OCI-LY1 (cell line): ENCODE data around the gene HJURP.
"Not testable (repeated sequence)": the region's sequence is repeated elsewhere in the genome, so short reads cannot be mapped to it uniquely, and the experiment has no call there.

Experiments
- H2AFZ ChIP-seq: fragments of 200-600 bp; sonication (generic), shearing (Covaris generic); 2 replicates; pipeline ENCODE4 v1.6.0; 2014; ENCODE audit warnings: antibody characterized with exemption, mild to moderate bottlenecking, low read length
- H3F3A ChIP-seq: fragments of 200-600 bp; sonication (generic), shearing (Covaris generic); 2 replicates; pipeline ENCODE4 v1.6.0; 2014; ENCODE audit warnings: mild to moderate bottlenecking, antibody characterized with exemption, low read length, moderate library complexity; ENCODE audit not compliant: insufficient read depth
- H3K27ac ChIP-seq: fragments of 200-600 bp; sonication (generic); 2 replicates; pipeline ENCODE4 v1.5.1; 2014; ENCODE audit warnings: low read length, mixed run types, mild to moderate bottlenecking, low read depth; ENCODE audit not compliant: poor library complexity, severe bottlenecking
- H3K27me3 ChIP-seq: fragments of 200-600 bp; sonication (generic); 2 replicates; pipeline ENCODE4 v1.6.0; 2014; ENCODE audit warnings: antibody characterized with exemption, mild to moderate bottlenecking, low read length, moderate library complexity; ENCODE audit not compliant: insufficient read depth
- H3K36me3 ChIP-seq: fragments of 200-600 bp; sonication (generic); 2 replicates; pipeline ENCODE4 v1.6.1; 2014; ENCODE audit warnings: mild to moderate bottlenecking, antibody characterized with exemption, low read length, moderate library complexity, mixed read lengths; ENCODE audit not compliant: insufficient read depth
- H3K4me1 ChIP-seq: fragments of 200-600 bp; sonication (generic); 2 replicates; pipeline ENCODE4 v1.5.1; 2014; ENCODE audit warnings: mild to moderate bottlenecking, low read length, moderate library complexity; ENCODE audit not compliant: insufficient read depth, severe bottlenecking
- H3K4me2 ChIP-seq: fragments of 200-600 bp; sonication (generic), shearing (Covaris generic); 2 replicates; pipeline ENCODE4 v1.6.1; 2014; ENCODE audit warnings: low read length
- H3K4me3 ChIP-seq: fragments of 200-600 bp; sonication (generic); 2 replicates; pipeline ENCODE4 v1.5.1; 2014; ENCODE audit warnings: low read length, low read depth, mild to moderate bottlenecking, mixed read lengths; ENCODE audit not compliant: poor library complexity, severe bottlenecking
- H3K79me2 ChIP-seq: fragments of 200-600 bp; shearing (Covaris generic); 2 replicates; pipeline ENCODE4 v1.6.1; 2016; ENCODE audit warnings: mixed run types, low read length, mixed read lengths; ENCODE audit not compliant: insufficient read depth
- H3K9ac ChIP-seq: fragments of 200-600 bp; sonication (generic), shearing (Covaris generic); 2 replicates; pipeline ENCODE4 v1.6.1; 2014; ENCODE audit warnings: mild to moderate bottlenecking, low read length, mixed read lengths
- H3K9me2 ChIP-seq: fragments of 200-600 bp; sonication (generic), shearing (Covaris generic); 2 replicates; pipeline ENCODE4 v1.6.1; 2014; ENCODE audit warnings: low read depth, mild to moderate bottlenecking, low read length, mixed read lengths
- H3K9me3 ChIP-seq: fragments of 200-600 bp; shearing (Covaris generic); 2 replicates; pipeline ENCODE4 v1.6.1; 2014; ENCODE audit warnings: low read length, mixed read lengths
- H4K20me1 ChIP-seq: fragments of 200-600 bp; sonication (generic), shearing (Covaris generic); 2 replicates; pipeline ENCODE4 v1.6.0; 2016; ENCODE audit warnings: mild to moderate bottlenecking, low read length; ENCODE audit not compliant: insufficient read depth
- CTCF ChIP-seq: fragments of 200-600 bp; sonication (generic), shearing (Covaris generic); IDR thresholded peaks from 2 replicates; pipeline ENCODE4 v1.5.1; 2017; ENCODE audit warnings: mild to moderate bottlenecking, antibody characterized with exemption, low read length, moderate library complexity, mixed read lengths
- EZH2 ChIP-seq: fragments of 200-600 bp; sonication (generic), shearing (Covaris generic); IDR thresholded peaks from 2 replicates; pipeline ENCODE4 v1.8.0; 2017; ENCODE audit warnings: borderline replicate concordance, mixed run types, mild to moderate bottlenecking, antibody characterized with exemption, low read length, moderate library complexity, mixed read lengths

The HJURP gene

GRCh38 chr2:233854241-233854981 is at the start of gene HJURP:
HJURP (minus strand) TSS chr2:233854535; CDS start chr2:233854500, 35 bp downstream.
- H3K9me3 ChIP-seq: no peaks in the 10 kb centered on the region; the same call in 1 of the 2 replicates
- no peaks in the 10 kb centered on the region for H3K27me3 ChIP-seq
- H3K36me3 ChIP-seq: peaks cover 47% of the 10 kb centered on the region
- H3K4me2 ChIP-seq: peak within 1 kb of the TSS; percentile 71
- H3K27ac ChIP-seq: peak within 1 kb of the TSS; percentile 79
- H4K20me1 ChIP-seq: no peaks in the 10 kb centered on the region
- H3K4me3 ChIP-seq: peak within 1 kb of the TSS; percentile 99
- H3K9ac ChIP-seq: peak within 1 kb of the TSS; percentile 99
- peaks cover 35% of the 10 kb centered on the region for H3K79me2 ChIP-seq
- no peaks in the 10 kb centered on the region for H3F3A ChIP-seq
- no peak within 1 kb of the TSS for H2AFZ ChIP-seq
- peaks cover 32% of the 10 kb centered on the region for H3K4me1 ChIP-seq
- H3K9me2 ChIP-seq: no peaks in the 10 kb centered on the region
- no peak for TF ChIP-seq CTCF

DNA sequence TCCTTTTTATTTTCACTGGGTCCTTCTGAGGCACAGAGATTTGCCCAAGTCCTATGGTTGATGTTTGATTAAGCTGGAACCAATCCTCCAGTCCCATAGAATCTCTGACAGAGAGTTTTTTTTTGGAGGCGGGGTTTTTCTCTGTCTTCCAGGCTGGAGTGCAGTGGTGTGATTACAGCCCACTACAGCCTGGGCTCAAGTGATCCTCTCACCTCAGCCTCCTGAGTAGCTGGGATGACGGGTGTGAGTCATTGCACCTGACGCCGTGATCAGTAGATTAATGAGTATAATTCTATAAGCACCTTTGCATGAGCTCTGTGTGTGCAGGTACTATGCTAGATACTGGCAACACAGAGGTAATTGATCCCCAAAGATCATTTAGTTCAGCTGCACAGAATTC is 47.5 kb upstream of the HJURP start:
- TF ChIP-seq EZH2 (no peak), CTCF (no peak)
- H3K9me3 ChIP-seq: no peaks in the 10 kb centered on the region
- no peaks in the 10 kb centered on the region for H3K79me2 ChIP-seq
- H3K36me3 ChIP-seq: no peaks in the 10 kb centered on the region
- no peaks in the 10 kb centered on the region for H3K9me2 ChIP-seq
- H3K27me3 ChIP-seq: no peaks in the 10 kb centered on the region; the same call in 1 of the 2 replicates
- no peak overlapping the region for H2AFZ ChIP-seq
- no peak overlapping the region for H3K9ac ChIP-seq
- H3K27ac ChIP-seq: no peak overlapping the region
- H4K20me1 ChIP-seq: no peaks in the 10 kb centered on the region
- H3F3A ChIP-seq: no peaks in the 10 kb centered on the region
- no peak overlapping the region for H3K4me3 ChIP-seq
- H3K4me1 ChIP-seq: no peaks in the 10 kb centered on the region
- H3K4me2 ChIP-seq: no peak overlapping the region

- no peaks in the 10 kb centered on the region for H3K36me3 ChIP-seq
- no peak overlapping the region for H3K27ac ChIP-seq
- no peak overlapping the region for H2AFZ ChIP-seq
- H3K79me2 ChIP-seq: no peaks in the 10 kb centered on the region
- H3K9ac ChIP-seq: no peak overlapping the region
- H3F3A ChIP-seq: no peaks in the 10 kb centered on the region
- no peaks in the 10 kb centered on the region; the same call in 1 of the 2 replicates for H3K27me3 ChIP-seq
- no peaks in the 10 kb centered on the region for H4K20me1 ChIP-seq
- no peaks in the 10 kb centered on the region for H3K4me1 ChIP-seq
- TF ChIP-seq CTCF: no peak
- no peak for TF ChIP-seq EZH2
- H3K9me2 ChIP-seq: no peaks in the 10 kb centered on the region
- H3K4me2 ChIP-seq: no peak overlapping the region
- no peaks in the 10 kb centered on the region for H3K9me3 ChIP-seq
- H3K4me3 ChIP-seq: no peak overlapping the region
Measured at GRCh38 chr2:233901367-233901766, 47.0 kb upstream of the HJURP start.

GRCh38 chr2:233896253-233896652 is 41.9 kb upstream of the HJURP start:
- not testable (repeated sequence) for H3K9me2 ChIP-seq, H3K4me2 ChIP-seq, H3K27ac ChIP-seq, H3K36me3 ChIP-seq, H4K20me1 ChIP-seq, H3K9me3 ChIP-seq, H3K79me2 ChIP-seq, H3K4me1 ChIP-seq, H3F3A ChIP-seq, H3K27me3 ChIP-seq, H3K9ac ChIP-seq, H3K4me3 ChIP-seq, H2AFZ ChIP-seq
